Mesothelial cell of epicardium (in vitro differentiated cells): ENCODE data around the gene CCR1. TPM values are rescaled to one million over a fixed set of nuclear protein-coding genes. Genes with fewer than 3 reads are reported as not detected.

Experiments used
- DNase-seq, 2 experiments: peaks; one replicate each; pipeline ENCODE4 v3.0.0; 2021; ENCODE audit warnings: low spot score in 2 of 2; ENCODE audit not compliant: unreplicated experiment in 2 of 2
- H3K27ac Mint-ChIP-seq: 2 replicates; pipeline ENCODE4 v1.8.0; 2021; ENCODE audit warnings: mixed read lengths
- H3K27me3 Mint-ChIP-seq: 2 replicates; pipeline ENCODE4 v1.8.0; 2021; ENCODE audit warnings: low read depth, mixed read lengths
- H3K36me3 Mint-ChIP-seq: 2 replicates; pipeline ENCODE4 v1.8.0; 2021; ENCODE audit warnings: mixed read lengths
- H3K4me1 Mint-ChIP-seq: 2 replicates; pipeline ENCODE4 v1.8.0; 2021; ENCODE audit warnings: mixed read lengths
- H3K4me3 Mint-ChIP-seq: 2 replicates; pipeline ENCODE4 v1.8.0; 2021; ENCODE audit warnings: mild to moderate bottlenecking, moderate library complexity, mixed read lengths
- H3K9me3 Mint-ChIP-seq: 2 replicates; pipeline ENCODE4 v1.8.0; 2021; ENCODE audit warnings: mixed read lengths
- total RNA-seq: library from RNA; stranded (reverse); gene quantifications from 3 replicates; pipeline ENCODE4 v1.2.1, GENCODE V29; 2021
- TF ChIP-seq, protein P1 (sequence below): fragments of 200-600 bp; sonication (generic); IDR thresholded peaks from one replicate; pipeline ENCODE4 v1.5.0; 2021; ENCODE audit warnings: antibody characterized with exemption; ENCODE audit not compliant: unreplicated experiment

The CCR1 gene
- total RNA-seq, 1 donor from 2014 or later: not detected

DNA sequence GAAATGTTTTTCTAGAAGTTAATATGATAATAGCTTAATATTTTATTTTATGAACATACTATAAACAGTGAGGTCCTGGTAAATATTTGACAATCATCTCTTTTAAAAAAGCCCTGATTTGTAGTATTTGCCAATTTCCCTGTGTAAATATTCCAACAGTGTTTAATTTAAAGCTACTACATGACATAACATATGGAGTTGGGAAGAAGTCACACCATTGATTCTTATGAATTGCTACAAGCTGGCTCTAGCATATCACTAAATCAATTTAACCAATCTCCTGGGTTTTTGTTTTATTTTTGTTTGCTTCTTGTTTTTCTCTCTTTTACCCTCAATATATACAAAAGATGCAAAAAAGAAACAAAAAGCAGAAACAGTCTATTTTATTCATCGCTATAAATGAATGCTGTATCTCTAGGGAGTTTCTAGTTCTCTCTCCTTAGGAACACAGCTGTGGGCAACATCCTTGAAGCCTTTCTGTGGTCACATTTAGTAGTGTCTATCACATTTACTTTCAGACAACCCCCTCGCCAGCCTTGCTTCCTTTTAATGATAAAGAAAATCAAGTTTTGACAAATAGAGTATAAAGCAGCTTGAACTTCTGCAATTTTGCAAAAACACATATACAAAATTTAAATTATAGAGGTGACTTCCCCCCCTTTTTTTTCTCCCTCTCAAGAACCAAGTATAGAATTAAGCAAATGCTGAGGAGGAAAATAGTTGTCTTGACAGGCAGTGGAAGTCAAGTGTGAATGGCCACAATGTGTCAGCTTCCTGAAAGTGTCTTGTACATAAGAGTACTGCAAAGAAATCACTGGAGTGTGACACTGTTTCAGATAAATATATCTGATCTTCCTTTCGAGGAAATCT lies 21.4 kb downstream of the CCR1 start:
- no peak for DNase-seq
- Mint-ChIP-seq H3K4me3 (no peak overlapping the region), H3K27me3 (peaks cover 2% of the 10 kb centered on the region), H3K9me3 (no peaks in the 10 kb centered on the region), H3K27ac (no peak overlapping the region), H3K36me3 (no peaks in the 10 kb centered on the region), H3K4me1 (no peaks in the 10 kb centered on the region)
- TF ChIP-seq, protein P1, sequence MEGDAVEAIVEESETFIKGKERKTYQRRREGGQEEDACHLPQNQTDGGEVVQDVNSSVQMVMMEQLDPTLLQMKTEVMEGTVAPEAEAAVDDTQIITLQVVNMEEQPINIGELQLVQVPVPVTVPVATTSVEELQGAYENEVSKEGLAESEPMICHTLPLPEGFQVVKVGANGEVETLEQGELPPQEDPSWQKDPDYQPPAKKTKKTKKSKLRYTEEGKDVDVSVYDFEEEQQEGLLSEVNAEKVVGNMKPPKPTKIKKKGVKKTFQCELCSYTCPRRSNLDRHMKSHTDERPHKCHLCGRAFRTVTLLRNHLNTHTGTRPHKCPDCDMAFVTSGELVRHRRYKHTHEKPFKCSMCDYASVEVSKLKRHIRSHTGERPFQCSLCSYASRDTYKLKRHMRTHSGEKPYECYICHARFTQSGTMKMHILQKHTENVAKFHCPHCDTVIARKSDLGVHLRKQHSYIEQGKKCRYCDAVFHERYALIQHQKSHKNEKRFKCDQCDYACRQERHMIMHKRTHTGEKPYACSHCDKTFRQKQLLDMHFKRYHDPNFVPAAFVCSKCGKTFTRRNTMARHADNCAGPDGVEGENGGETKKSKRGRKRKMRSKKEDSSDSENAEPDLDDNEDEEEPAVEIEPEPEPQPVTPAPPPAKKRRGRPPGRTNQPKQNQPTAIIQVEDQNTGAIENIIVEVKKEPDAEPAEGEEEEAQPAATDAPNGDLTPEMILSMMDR: no peak

DNA sequence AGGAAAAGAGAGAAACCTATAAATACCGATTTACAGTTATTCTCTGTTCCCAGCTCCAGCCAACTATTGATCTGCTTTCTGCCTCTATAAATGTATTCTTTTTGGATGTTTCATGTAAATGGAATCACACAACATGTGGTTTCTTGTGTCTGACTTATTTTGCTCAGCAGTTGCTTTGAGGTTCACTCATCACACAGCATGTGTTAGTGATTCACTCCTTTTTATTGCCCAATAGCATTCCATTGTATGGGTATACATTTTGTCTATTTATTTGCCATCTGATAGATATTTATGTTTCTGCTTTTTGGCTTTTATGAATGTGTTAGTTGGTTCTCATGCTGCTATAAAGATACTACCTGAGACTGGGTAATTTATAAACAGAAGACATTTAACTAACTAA lies 23.6 kb downstream of the CCR1 start:
- no peak overlapping the region for H3K4me3 Mint-ChIP-seq
- TF ChIP-seq, protein P1: no peak
- no peaks in the 10 kb centered on the region for H3K36me3 Mint-ChIP-seq
- no peaks in the 10 kb centered on the region for H3K4me1 Mint-ChIP-seq
- no peaks in the 10 kb centered on the region for H3K27me3 Mint-ChIP-seq
- no peaks in the 10 kb centered on the region for H3K9me3 Mint-ChIP-seq
- no peak overlapping the region for H3K27ac Mint-ChIP-seq
- no peak for DNase-seq

DNA sequence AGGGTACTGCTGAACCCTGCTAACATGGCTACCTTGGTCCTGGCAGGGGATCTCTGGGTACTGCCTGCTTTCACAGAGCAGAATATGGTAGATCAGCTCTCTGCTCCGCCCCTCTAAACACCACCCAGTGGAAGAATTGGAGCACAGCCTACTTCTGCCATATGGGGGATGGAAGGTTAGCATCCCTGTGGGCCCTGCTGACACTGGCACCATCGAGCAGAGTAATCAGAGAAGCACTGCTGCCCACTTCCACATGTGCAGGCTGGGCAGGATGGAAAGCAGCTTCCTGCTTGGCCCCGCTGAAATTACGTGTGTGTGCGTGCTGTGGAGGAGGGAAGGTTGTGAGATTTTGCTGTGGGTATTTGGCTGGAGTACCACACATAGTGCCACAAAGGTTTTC lies 24.8 kb downstream of the CCR1 start:
- Mint-ChIP-seq H3K9me3 (no peaks in the 10 kb centered on the region), H3K4me1 (no peaks in the 10 kb centered on the region), H3K27ac (no peak overlapping the region), H3K4me3 (no peak overlapping the region), H3K36me3 (no peaks in the 10 kb centered on the region), H3K27me3 (no peaks in the 10 kb centered on the region)
- TF ChIP-seq, protein P1: no peak
- DNase-seq: no peak

DNA sequence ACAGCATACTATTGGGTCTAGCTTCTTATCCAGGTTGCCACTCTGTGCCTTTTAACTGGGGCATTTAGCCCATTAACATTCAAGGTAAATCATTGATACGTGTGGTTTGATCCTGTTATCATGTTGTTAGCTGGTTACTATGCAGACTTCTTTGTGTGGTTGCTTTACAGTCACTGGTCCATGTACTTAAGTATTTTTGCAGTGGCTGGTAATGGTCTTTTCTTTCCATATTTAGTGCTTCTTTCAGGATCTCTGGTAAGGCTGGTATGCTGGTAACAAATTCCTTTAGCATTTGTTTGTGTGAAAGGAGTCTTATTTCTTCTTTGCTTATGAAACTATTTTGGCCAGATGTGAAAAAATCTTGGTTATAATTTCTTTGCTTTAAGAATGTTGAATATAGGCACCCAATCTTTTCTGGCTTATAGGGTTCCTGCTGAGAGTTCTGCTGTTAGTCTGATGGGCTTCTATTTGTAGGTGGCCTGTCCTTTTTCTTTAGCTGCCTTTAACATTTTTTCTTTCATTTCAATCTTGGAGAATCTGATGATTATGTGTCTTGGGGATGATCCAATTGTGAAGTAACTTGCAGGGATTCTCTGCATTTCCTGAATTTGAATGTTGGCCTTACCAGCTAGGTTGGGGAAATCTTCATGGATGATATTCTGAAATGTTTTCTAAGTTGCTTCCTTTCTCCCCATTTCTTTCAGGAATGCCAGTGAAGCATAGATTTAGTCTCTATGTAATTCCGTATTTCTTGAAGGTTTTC lies 39.3 kb downstream of the CCR1 start:
- TF ChIP-seq, protein P1: no peak
- peaks cover 45% of the 10 kb centered on the region for H3K9me3 Mint-ChIP-seq
- H3K36me3 Mint-ChIP-seq: no peaks in the 10 kb centered on the region
- H3K27ac Mint-ChIP-seq: no peak overlapping the region
- no peaks in the 10 kb centered on the region for H3K27me3 Mint-ChIP-seq
- H3K4me1 Mint-ChIP-seq: no peaks in the 10 kb centered on the region
- no peak for DNase-seq
- H3K4me3 Mint-ChIP-seq: no peak overlapping the region

DNA sequence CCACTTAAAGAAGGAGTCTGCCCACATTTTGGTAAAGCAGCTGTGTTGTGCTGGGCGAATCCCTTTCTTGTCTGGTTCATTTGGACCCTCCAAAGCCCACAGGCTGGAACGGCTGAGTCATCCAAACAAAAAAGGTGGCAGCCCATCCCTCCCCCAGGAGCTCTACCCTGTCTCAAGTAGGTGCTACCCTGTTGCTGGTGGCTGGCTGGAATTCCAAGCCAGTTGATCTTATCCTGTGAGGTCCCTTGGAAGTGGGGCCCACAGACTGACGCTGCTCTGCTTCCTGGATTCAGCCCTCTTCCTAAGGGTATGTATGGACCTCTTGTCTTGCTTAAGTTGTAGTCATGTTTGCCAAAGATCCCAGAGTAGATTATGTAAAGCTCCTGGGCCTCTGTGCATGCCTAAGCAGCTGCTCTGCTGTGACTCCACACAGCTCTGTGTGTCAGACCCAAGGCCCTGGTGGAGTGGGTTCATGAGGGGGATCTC lies 44.5 kb downstream of the CCR1 start:
- DNase-seq: no peak
- no peak overlapping the region for H3K4me3 Mint-ChIP-seq
- H3K27ac Mint-ChIP-seq: no peak overlapping the region
- no peaks in the 10 kb centered on the region for H3K4me1 Mint-ChIP-seq
- no peaks in the 10 kb centered on the region for H3K27me3 Mint-ChIP-seq
- H3K9me3 Mint-ChIP-seq: peaks cover 40% of the 10 kb centered on the region
- no peaks in the 10 kb centered on the region for H3K36me3 Mint-ChIP-seq
- TF ChIP-seq, protein P1: no peak
